GM12878 (cell line): ENCODE results near the gene TMEM97. TPM values are rescaled to one million over a fixed set of nuclear protein-coding genes. Genes with fewer than 3 reads are reported as not detected.
A peak's percentile ranks its signal among the peaks of the same experiment; 100 is the strongest.

ENCODE experiments used
- ATF7 ChIP-seq: fragments of 450-650 bp; IDR thresholded peaks from 2 replicates; pipeline ENCODE4 v1.6.1; 2016; ENCODE audit warnings: low read depth, mild to moderate bottlenecking
- CBX3 ChIP-seq: fragments of 200-600 bp; sonication (generic); IDR thresholded peaks from 2 replicates; pipeline ENCODE4 v1.6.1; 2016; ENCODE audit warnings: low read depth, borderline replicate concordance
- CHD2 ChIP-seq: IDR thresholded peaks from 2 replicates; pipeline ENCODE4 v1.6.1; 2011; ENCODE audit warnings: low read depth, low read length, improper control_type of control experiment, borderline replicate concordance
- CREB1 ChIP-seq: IDR thresholded peaks from 2 replicates; pipeline ENCODE4 v1.6.1; 2012; ENCODE audit warnings: low read depth, mild to moderate bottlenecking, inconsistent platforms
- EP300 ChIP-seq, 2 experiments: fragments of 150-350 bp in 1 of 2; IDR thresholded peaks; 2 replicates each; pipeline ENCODE4 v1.6.1; 2011 to 2012; ENCODE audit warnings: low read depth in 2 of 2, low read length in 2 of 2, borderline replicate concordance in 1 of 2, improper control_type of control experiment in 1 of 2, inconsistent platforms in 1 of 2; ENCODE audit not compliant: control insufficient read depth in 1 of 2
- IRF5 ChIP-seq: fragments of 450-650 bp; IDR thresholded peaks from 2 replicates; pipeline ENCODE4 v1.6.1; 2017; ENCODE audit warnings: borderline replicate concordance
- MTA2 ChIP-seq: fragments of 450-650 bp; IDR thresholded peaks from 2 replicates; pipeline ENCODE4 v1.6.1; 2016; ENCODE audit warnings: low read depth, mild to moderate bottlenecking, moderate library complexity
- NFYA ChIP-seq: IDR thresholded peaks from 2 replicates; pipeline ENCODE4 v1.6.1; 2011; ENCODE audit warnings: low read depth, mild to moderate bottlenecking, low read length, improper control_type of control experiment, borderline replicate concordance
- NR2C1 ChIP-seq: fragments of 450-650 bp; IDR thresholded peaks from 2 replicates; pipeline ENCODE4 v1.6.1; 2017; ENCODE audit warnings: antibody characterized with exemption, mild to moderate bottlenecking, moderate library complexity
- PAX5 ChIP-seq: IDR thresholded peaks from 2 replicates; pipeline ENCODE4 v1.6.1; 2011; ENCODE audit warnings: low read depth, low read length, borderline replicate concordance
- POU2F2 ChIP-seq: IDR thresholded peaks from 3 replicates; pipeline ENCODE4 v1.6.1; 2011; ENCODE audit warnings: low read depth, mild to moderate bottlenecking, low read length, borderline replicate concordance
- RB1 ChIP-seq: fragments of 450-650 bp; formaldehyde crosslinking; IDR thresholded peaks from 2 replicates; pipeline ENCODE4 v1.6.1; 2017; ENCODE audit warnings: mild to moderate bottlenecking, borderline replicate concordance
- SMAD1 ChIP-seq: fragments of 450-650 bp; IDR thresholded peaks from 2 replicates; pipeline ENCODE4 v1.6.1; 2018; ENCODE audit warnings: mild to moderate bottlenecking, low read depth; ENCODE audit not compliant: partially characterized antibody
- SMARCA5 ChIP-seq: fragments of 450-650 bp; IDR thresholded peaks from 2 replicates; pipeline ENCODE4 v1.6.1; 2017; ENCODE audit warnings: mild to moderate bottlenecking
- STAT3 ChIP-seq: IDR thresholded peaks from 2 replicates; pipeline ENCODE4 v1.6.1; 2011; ENCODE audit warnings: low read depth, low read length, improper control_type of control experiment
- ZBTB33 ChIP-seq: fragments of 450-650 bp; IDR thresholded peaks from 2 replicates; pipeline ENCODE4 v1.6.1; 2017; ENCODE audit warnings: mild to moderate bottlenecking
- ZNF592 ChIP-seq: fragments of 450-650 bp; IDR thresholded peaks from 2 replicates; pipeline ENCODE4 v1.6.1; 2017; ENCODE audit warnings: mild to moderate bottlenecking, moderate library complexity
- polyA plus RNA-seq, 11 experiments: library from polyadenylated mRNA; depleted of rRNA in 4 of 11; unstranded in 6 of 11; stranded (reverse) in 5 of 11; fragments of >200 nt; fragmentation: Nextera tagmentation in 4 of 11; fragmentation: Illumina TruSeq in 1 of 11; extraction: Ambion mirVana in 4 of 11; extraction: Trizol in 1 of 11; gene quantifications; 1 replicate in 1 of 11; 2 replicates in 10 of 11; pipeline versions ENCODE4 v1.2.1 to v1.2.3, GENCODE V29; 2011 to 2016; ENCODE audit warnings: inconsistent platforms in 2 of 11, missing spikeins in 2 of 11, low read depth in 1 of 11
- total RNA-seq, 4 experiments: library from RNA; depleted of rRNA in 3 of 4; stranded (reverse); fragments of >200 nt in 3 of 4; fragmentation: Illumina TruSeq in 1 of 4; extraction: Trizol in 1 of 4; gene quantifications; 2 replicates each; pipeline versions ENCODE4 v1.2.1 to v1.2.3, GENCODE V29; 2013 to 2021
- TF ChIP-seq, protein P1 (sequence below): IDR thresholded peaks from 2 replicates; pipeline ENCODE4 v1.6.1; 2011; ENCODE audit warnings: borderline replicate concordance, low read depth, mild to moderate bottlenecking, moderate library complexity, low read length; ENCODE audit not compliant: insufficient read depth, poor library complexity, severe bottlenecking
- TF ChIP-seq, protein P2 (sequence below): IDR thresholded peaks from 2 replicates; pipeline ENCODE4 v1.6.1; 2011; ENCODE audit warnings: borderline replicate concordance, low read depth, mild to moderate bottlenecking, moderate library complexity, mixed read lengths, low read length; ENCODE audit not compliant: insufficient read depth; ENCODE audit errors: extremely low read length

Gene TMEM97
- total and polyA plus RNA-seq, 10 of the 15 experiments (the other 5 are each of a cell fraction or from before 2014, with no cell fraction given), result 58.0 to 134 (median 86.0) TPM

DNA sequence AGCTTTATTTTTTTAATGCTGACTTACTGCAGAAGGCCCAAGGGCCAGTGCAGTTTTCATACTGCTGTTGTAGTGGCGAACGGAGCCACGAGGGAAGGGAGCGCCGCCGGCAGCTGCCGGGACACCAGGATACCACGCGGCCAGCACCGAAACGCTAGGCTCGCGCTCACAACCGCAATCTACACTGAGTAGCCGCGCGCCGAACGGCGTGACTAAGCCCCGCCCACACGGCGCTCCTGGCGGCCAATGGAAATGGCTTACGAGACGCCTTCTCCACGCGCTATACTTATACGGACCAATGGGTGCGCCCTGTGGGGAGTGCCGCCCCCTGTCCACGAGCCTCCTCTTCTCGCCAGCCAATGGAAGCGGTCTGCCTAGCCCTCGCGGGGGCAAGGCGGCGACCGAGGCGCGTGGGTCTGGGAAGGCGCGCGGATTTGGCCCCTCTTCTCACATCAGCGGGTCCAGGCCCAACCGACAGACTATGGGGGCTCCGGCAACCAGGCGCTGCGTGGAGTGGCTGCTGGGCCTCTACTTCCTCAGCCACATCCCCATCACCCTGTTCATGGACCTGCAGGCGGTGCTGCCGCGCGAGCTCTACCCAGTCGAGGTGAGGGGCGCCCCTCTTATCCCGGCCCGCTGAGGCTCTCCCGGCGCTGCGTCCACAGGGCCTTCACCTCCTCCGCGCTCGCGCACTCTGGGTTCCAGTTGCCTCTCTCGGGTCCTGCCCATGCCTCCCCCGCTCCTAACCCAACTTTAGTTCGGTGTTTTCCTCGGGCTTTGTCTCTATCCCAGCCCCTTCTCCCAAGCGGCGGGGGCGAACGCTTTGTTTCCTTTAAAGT is at the start of gene TMEM97 (continued):
- TF ChIP-seq, protein P1, sequence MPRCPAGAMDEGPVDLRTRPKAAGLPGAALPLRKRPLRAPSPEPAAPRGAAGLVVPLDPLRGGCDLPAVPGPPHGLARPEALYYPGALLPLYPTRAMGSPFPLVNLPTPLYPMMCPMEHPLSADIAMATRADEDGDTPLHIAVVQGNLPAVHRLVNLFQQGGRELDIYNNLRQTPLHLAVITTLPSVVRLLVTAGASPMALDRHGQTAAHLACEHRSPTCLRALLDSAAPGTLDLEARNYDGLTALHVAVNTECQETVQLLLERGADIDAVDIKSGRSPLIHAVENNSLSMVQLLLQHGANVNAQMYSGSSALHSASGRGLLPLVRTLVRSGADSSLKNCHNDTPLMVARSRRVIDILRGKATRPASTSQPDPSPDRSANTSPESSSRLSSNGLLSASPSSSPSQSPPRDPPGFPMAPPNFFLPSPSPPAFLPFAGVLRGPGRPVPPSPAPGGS, result no peak
- TF ChIP-seq STAT3 (no peak), ZNF592 (no peak), CHD2 (peak; percentile 80), ZBTB33 (no peak), CBX3 (no peak), SMARCA5 (0 out of 2 replicates have a peak, but pooled peaks have one; percentile 25), IRF5 (no peak), POU2F2 (no peak), RB1 (peak; percentile 85), NFYA (peak; percentile 47), SMAD1 (no peak), EP300 (IDR thresholded peaks at IDR 0.05; ENCODE audit: borderline replicate concordance in 1 of 2, control insufficient read depth in 1 of 2, low read depth in 2 of 2, low read length in 2 of 2) (no peak), NR2C1 (no peak), ATF7 (no peak), PAX5 (no peak), MTA2 (no peak), CREB1 (peak; percentile 91)
- TF ChIP-seq, protein P2, sequence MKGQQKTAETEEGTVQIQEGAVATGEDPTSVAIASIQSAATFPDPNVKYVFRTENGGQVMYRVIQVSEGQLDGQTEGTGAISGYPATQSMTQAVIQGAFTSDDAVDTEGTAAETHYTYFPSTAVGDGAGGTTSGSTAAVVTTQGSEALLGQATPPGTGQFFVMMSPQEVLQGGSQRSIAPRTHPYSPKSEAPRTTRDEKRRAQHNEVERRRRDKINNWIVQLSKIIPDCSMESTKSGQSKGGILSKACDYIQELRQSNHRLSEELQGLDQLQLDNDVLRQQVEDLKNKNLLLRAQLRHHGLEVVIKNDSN, result no peak
